Suprapubic skin (tissue), 3 donors: Measurements from ENCODE around the gene ZNF664.

Source experiments
- CTCF ChIP-seq, 2 donors: fragments of 200-600 bp in 1 of 2; fragments of 450-650 bp in 1 of 2; sonication (generic) in 1 of 2; IDR thresholded peaks; one replicate each; pipeline ENCODE4 v1.5.1; 2016 to 2019; ENCODE audit warnings: antibody characterized with exemption in 2 of 2, mild to moderate bottlenecking in 1 of 2, moderate library complexity in 1 of 2
- EP300 ChIP-seq: sonication (generic); formaldehyde crosslinking; IDR thresholded peaks from one replicate; pipeline ENCODE4 v1.6.1; 2017; ENCODE audit warnings: antibody characterized with exemption
- POLR2A ChIP-seq, 2 donors: fragments of 450-650 bp; IDR thresholded peaks; one replicate each; pipeline ENCODE4 v1.6.1; 2017; ENCODE audit warnings: antibody characterized with exemption in 2 of 2, mild to moderate bottlenecking in 2 of 2, moderate library complexity in 2 of 2

- TF ChIP-seq POLR2A (IDR thresholded peaks at IDR 0.05) (no peak), EP300 (no peak), CTCF (IDR thresholded peaks at IDR 0.05) (no peak)
Observed at GRCh38 chr12:124059752-124060151, 86.7 kb downstream of the ZNF664 start.
